CD4-positive, alpha-beta T cell treated with Interleukin-4 for 1 hour (primary cell): ENCODE results near the gene RTP4.

Source experiments
- DNase-seq, 2 donors: peaks; one replicate each; pipeline ENCODE4 v3.0.0-alpha.2; 2020 to 2022

The RTP4 gene, protein sequence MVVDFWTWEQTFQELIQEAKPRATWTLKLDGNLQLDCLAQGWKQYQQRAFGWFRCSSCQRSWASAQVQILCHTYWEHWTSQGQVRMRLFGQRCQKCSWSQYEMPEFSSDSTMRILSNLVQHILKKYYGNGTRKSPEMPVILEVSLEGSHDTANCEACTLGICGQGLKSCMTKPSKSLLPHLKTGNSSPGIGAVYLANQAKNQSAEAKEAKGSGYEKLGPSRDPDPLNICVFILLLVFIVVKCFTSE

DNA sequence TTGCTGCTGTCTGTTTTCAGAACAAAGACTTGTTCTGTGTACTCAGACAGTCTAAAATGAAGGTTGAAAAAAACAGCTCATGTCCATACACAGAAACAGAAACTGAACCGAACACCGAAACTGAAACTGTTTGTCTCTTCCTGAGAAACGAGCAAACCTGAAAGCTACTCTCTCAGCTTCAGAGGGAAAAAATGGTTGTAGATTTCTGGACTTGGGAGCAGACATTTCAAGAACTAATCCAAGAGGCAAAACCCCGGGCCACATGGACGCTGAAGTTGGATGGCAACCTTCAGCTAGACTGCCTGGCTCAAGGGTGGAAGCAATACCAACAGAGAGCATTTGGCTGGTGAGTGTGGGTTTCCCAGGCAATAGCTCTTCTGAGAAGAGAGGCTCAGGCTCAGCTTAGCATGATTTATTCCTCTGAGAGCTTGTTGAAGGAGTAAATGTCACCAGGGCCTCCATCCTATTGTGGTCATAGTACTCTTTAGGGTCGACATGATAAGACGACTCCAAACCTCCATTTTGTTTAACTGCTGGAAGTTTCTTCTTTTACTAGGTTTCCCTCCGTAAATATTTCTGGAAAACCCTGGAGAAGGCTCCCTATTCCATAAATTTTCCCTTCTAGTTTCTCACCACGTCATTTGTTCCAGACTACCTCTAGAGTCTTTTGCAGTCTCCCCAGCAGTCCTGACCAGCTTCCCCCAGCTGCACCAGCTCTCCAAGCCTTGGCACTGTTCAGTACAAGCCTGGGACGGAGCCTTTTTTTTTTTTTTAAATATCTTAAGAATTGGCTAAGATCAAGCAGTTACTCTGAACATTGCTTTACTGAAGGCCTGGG, at the start of gene RTP4:
RTP4 (plus strand) TSS at position 135 of the 838 bp plus-strand sequence; CDS start at position 192, 57 bp downstream.
- peak; percentile 46 to 77 for DNase-seq

DNA sequence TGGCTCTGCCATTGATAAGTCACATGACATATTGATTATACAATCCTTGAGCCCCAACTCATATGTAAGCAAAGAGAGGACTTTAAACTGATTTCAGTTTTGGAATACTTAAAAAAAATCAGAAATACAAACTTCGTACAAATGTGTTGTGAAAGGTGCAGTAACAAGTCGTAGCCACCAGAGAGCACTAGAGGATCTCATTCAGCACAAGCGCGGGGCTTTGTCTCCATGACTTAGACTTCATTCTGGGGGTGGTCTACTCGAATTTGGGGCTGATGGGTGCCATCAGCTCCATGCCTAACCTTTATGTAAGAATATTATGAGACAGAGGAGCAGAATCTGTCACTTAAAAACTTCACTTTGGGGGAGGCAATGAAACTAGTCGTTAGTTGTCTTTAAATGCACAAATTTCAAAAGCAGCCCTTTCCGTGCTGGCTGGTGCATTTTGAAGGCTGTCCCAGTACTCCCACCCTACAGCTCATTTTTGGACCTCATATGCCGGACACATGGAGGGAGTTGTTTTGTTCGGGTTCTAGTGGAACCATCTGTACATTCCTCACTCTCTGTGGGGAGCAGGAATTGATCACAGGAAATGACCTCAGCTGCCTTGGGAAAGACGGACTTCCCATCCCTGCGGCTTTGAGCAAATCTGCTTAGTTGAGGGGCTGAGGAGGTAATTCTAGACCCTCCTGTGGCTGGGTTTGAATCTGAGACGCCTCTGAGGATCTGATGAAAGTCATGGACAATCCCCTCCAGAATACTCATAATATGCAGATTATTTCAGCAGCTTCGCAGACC, 49.2 kb upstream of the RTP4 start:
- peak; percentile 48 to 58 for DNase-seq

DNA sequence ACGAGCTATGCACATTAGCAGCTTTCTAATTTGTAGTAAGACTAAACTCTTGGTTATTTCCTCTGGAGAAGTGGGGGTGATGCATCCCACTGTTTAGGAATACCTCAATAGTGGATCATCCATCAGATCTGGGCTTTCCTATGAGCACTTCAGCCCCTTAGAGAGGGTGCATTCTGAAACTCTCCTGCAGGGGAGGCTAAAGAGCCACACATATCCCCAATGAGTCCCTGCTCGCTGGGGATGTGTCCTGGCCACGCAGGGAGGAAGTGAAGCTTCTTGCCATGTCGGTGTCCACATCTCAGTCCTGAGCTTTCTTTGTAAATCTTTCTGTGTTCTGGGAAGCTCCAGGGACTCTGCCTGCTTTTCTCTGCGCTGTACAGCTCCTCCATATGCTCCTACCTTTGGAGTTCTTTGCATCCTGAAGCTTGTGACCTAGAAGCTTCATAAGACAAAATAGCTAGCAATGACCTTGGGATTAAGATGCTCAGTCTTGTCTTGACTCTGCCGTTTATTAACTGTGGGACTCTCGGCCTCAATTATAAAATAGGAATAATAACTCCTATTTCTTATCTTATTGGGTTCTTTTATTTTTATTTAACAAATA, 48.4 kb upstream of the RTP4 start:
- peak; percentile 56 to 58 for DNase-seq

DNA sequence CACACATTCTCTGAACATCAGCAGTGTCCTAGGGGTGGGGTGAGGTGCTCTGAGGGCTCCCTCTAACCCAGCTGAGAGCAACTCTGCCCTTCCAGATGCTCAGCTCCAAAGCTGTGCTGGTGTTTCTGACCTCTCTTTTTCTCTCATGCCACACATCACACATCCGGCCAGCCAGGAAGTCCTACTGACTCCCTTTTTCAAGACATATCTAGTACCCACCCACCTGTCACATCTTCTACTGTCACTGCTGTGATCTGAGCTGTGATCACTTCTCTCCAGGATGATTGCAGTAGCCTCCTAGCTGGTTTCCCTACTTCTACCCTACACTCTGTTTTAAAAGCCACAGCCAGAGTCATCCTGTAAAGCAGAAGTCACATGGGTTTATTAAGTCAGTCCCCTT, 46.4 kb upstream of the RTP4 start:
- DNase-seq = no peak

DNA sequence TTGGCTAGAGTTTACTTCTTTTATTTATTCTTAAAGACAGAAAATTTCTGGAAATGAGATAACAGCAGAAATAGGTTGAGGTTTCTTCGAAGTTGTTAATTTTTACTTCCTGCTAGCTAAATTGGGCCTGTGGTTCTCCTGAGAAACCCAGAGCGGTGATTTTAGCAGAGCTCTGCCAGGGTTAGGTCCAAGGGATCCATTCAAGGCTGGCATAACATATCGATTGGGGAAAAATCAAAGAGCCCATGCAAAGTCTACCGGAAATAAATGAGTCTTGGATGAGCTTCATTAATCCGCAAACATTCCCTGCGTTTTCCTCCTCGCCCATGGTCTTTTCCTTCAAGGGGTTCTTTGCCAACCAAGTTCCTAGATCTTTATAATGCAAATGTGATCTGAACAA, 45.9 kb upstream of the RTP4 start:
- DNase-seq = no peak

DNA sequence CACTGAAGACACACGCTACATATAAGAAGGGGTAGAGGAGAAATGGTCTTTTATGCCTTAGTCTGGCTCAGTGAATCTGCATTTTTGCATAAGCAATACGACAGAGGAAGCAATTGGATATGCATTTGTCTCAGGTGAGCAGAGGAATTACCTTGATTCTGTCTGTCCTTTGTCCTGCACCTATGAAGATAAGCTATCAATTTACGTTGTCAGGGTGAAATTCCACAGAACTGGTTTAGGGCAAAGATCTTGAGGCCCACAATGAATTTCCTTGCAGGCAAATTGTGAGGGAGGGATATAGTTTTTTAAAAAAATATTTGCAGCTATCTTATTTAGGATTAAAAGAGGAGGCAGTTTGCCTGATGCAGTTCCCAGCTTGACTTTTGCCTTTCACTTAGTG, 45.1 kb upstream of the RTP4 start:
- DNase-seq = no peak

DNA sequence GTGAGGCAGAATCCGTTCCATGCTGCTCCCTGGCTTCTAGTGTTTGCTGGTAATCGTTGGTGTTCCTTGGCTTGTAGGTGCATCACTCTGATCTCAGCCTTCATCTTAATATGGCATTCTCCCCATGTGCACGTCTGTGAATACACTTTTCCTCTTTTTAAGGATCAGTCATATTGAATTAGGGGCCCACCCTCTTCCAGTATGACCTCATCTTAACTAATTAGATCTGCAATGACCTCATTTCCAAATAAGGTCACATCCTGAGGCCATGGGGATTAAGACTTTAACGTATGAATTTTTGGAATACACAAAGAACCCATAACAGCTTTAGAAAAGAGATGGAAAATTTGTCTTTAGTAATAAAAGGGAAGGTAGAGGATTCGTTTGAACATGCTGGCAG, 42.6 kb upstream of the RTP4 start:
- DNase-seq = no peak

DNA sequence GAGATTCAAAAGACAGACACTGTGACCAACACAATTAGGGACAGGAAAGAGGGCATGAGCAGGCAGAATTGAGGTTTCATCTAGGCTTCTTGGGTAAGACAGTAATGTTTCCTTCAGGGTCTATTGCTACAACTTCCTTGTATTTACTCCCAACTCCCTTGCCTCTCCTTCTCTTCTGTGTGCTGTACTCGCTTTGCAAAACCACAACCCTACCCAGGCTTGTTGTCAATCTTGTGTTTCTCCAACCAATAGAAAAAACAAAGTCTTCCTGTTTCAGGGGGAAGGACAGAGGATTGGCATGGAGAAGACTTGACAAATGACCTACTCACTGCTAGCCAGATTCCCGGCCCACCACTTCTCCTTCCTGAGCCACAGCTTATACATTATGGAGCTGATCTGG, 40.3 kb upstream of the RTP4 start:
- no peak for DNase-seq

DNA sequence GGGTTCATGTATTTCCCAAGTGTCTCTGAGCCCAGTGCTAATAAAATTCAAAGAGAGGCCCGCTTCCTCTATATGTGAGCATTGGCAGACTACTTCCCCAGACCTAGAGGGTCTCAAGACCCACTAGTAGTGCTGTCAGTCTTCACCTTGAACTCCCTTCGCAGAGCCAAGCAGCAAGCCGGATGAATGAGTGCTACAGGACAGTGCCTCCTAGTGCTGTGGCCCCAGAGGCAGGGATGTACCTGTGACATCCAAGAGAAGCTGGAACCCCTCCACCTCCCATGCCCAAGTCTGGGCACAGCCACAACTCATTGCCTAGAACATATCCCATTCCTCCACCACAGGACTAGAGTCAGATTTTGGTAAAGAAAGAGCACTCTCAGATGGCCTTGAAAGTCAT, 39.5 kb upstream of the RTP4 start:
- no peak for DNase-seq

DNA sequence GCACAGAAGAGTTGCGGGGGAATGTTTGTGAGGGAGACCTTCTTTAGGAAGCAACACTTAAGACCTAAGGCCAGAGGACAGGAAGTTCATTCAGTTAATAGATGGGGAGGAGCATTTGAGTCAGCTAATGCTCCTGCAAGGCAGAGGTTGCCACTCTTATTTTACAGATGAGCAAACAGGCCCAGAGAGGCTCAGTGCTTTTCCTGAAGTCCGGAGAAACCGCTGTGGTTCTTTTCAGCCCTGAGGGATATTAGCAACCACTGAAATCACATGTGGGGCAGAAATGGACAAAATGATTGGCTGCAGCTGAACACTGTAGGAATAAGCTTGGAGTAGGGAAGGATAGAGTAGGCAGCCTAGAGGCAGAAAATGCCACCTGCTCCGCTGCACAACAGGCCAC, 33.3 kb upstream of the RTP4 start:
- no peak for DNase-seq

DNA sequence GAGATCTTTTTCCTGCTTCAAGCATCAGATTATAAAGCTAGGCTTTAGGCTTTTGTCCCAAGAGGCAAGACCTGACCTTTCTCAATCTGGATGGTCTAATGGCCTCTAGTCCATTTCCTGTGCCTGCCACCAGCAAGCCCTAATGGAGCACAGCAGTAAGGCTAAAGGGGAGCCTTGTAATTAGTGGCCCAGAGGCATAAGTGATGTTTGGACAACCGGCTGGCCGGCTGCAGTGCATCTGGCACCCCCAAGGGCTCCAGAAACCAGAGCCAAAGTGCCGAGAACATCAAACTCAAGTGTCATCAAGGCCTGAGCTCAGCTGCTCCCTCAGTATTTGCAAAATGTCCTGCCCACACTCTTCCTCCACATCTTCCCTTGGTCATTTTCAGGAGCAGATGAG, 31.9 kb upstream of the RTP4 start:
- DNase-seq = no peak

DNA sequence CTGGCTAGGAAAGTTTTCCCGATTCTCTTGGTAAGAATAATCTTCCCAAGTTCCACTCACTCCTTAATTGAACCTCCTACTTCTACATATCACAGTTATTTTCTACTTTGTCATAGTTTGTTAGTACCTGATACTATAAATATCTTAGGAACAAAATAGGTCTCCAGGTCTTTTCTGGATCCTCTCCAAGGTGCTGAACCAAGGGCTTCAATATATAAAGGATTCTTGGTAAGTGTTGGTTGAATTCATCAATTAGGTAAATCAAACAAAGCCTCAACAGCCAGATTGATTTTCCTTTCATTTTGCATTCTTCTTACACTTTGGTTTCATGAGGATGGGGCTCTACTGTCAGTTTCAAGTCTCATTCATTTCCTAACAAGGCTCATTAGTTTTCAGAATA, 27.6 kb upstream of the RTP4 start:
- DNase-seq = no peak

DNA sequence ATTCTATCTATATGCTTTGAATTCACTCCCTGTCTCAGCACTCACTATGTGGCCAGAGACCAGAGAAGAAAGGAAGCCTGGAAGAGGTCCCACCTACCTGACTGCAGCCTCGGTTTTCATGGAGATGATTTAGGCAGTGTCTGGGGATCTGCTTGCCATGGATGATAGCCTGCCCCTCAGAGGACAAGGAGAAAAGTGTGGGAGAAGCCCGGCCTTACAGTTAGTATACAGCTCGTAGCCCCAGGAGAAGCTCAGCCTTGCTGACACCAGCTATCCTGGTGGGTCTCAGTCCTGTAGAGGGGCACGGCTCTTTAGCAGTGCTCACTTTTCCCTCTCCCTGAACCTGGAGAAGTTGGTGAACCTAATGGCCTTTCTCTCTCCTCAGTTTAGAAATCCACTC, 25.9 kb upstream of the RTP4 start:
- DNase-seq = no peak

DNA sequence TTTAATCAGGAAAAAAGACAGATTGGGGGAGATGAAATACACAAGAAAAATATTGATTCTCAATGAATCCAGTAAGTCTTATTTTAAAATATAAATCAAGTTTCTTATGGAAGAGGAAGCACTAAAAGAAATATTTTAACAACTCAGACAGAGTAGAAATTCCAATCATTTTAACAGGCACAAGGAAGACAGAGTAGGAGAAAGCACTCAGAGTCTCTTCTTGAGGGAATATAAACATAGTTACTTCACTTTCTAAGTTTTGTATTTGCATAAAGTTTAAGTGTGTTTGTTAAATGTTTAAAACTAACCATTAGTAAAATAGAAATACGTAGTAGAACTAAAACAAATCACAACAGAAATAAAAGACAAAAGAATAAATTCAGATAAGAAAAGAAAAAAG, 24.5 kb upstream of the RTP4 start:
- no peak for DNase-seq

DNA sequence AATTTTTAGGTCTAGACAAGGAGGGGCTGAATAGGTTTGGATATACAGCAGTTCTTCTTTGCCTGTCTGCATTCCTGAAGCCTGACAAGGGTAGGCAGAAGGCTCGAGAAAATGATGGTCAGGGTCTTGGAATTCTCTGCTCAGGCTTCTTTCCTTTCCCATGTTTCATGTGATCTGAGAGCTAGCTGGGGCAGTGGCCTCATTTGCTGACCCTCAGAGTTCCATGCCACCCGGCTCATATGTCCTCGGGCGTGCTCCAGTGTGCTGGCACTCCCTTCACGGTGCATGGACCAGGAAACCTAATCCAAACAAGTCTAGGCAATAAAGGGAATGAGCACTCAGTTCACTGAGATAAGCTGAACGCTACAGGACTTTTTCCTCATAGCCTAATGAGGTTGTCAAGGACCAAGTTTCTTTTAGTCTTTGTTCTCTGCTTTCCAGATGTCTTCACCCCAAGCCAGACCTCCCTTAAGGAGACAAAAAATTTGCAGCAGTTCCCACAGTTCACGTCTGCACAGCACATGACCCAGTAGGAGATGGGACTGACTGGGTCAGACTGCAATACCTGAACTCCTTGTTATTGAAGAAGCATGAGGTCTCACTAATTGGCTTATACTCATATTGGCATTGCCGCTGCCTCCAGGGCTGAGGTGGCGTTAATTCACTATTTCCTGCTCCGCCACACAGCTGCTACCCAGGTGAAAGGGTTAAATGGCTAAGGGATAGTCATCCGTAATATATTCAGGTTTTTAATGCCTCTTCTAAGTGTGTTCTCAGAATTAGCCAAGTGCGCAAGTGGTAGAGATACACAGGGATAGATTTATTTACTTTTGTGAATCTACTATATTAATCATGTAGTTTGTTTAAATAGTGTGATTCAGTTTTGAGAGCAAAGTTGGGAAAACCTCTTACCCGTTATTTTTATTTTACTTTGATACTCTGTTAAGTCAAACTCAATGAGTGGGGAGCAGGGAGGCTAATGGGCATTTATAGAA, 15.3 kb upstream of the RTP4 start:
- no peak for DNase-seq

DNA sequence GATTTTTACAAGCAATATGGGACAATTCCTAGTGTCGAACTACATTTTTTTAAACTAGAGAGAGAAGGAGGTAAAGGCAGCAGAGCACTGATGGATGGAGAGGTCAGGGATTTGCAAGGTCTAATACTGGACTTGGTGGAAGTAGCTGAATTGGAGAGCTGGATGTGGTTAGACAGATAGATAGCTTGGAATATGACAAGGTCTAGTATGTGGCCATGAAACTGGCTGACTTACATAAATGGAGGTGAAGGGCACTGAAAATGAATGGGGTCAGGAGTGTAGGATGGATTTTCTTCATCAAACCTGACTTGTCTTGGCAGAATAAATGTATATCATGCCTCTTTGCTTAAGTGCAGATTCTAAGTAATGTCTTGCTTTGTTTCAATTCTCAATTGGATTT, 10.1 kb upstream of the RTP4 start:
- no peak for DNase-seq

DNA sequence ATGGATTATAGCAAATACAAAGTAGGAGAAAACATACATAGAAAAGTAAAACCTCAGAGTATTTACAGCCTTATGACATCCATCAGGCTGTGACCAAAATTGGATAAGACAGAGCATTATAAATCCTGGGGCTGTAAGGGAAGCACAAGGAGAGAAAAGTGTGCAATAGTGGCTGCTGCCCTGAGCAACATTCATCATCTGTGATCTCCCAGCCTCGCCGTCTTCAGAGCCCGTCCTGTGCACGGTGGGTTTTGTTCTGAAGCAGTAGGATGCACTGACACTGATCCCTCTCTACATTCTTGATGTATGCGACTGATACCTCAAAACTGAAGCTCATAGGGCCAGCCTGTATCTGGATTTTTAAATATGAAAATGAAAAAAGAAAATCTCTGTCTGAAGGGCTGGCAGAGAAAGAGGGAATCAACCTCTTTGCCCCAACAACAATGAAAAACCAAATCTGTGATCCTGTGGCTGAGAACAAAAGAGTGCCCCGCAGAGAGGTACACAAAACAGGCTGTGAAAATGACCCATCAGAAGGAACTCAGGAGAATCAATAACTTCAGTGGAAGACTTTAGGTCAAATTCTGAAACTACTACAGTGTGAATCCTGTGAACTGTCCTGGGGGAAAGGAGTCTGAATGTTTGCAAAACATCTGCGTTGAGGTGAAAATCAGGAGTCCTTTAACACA, 8.2 kb upstream of the RTP4 start:
- DNase-seq = no peak

DNA sequence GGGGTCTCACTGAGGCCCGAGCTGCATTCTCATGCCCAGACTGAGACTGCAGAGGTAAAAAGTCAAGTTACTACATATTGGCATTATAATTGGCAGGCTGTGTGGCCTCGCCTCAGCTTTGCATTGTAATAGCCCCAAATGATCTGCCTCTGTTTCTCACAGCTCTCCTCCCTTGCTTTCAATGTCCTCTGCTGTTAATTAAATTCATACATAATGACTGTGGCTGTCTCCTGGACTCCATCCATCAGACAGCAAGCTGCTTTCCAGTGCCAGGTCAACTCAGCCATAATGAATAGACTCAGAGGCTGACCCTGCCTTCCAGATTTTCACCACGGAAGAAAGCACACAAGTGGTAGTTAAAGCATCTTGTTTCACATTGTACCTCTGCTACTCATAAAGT, 7.6 kb upstream of the RTP4 start:
- no peak for DNase-seq

DNA sequence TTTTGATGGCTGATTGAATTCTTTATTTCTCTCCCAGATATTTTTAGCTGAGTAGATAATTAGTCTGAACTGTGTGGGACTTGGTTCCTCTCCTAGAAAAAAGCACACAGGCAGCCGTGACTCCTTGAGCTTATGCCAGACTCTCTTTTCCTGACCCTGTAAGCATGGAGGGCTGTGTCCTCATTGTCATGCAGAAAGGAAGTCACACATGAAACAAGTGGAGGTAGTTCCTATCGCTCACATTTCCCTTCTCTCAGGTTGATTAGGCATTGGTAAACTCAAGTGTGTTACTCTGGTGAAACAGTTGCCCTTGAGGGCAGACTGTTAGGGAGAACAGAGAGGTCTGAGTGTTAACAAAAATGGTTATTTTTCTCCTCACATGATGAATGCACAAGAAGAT, 6.3 kb upstream of the RTP4 start:
- no peak for DNase-seq

DNA sequence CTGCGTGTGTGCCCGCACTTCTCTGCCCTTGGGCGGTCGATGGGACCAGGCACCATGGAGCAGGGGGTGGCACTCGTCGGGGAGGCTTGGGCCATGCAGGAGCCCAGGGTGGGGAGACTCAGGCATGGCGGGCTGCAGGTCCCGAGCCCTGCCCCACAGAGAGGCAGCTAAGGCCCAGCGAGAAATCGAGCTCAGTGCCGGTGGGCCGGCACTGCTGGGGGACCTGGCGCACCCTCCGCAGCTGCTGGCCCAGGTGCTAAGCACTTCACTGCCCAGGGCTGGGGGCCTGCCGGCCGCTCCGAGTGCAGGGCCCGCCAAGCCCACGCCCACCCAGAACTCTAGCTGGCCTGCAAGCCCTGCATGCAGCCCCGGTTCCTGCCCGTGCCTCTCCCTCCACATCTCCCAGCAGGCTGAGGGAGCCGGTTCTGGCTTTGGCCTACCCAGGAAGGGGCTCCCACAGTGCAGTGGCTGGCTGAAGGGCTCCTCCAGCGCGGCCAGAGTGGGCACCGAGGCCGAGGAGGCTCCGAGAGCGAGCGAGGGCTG, 553 bp upstream of the RTP4 start:
- no peak for DNase-seq

DNA sequence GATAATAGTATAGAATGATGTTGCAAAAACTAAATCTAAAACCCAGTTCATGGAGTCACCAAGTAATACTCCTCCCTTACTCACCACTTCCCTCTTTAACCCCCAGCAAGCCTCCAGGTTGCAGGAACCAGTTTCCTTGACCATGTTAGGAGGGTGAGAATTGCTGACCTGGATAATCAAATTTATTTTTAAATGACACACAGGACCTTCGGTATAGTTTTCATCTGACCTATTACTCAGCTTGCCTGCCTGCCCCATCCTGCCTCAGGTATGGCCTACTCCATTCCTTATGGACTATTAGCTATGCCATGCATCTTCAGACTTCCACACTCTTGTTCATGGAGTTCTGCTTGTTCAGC, 883 bp downstream of the RTP4 start:
- DNase-seq = peak in 1 of 2 donors; percentile 5
